HG02763 (cell line): ENCODE results near the gene BTBD9.

Experiments
- ATAC-seq: cut with Tn5 transposase; IDR thresholded peaks from one replicate; pipeline ENCODE4 v1.9.1; 2021; ENCODE audit warnings: mild to moderate bottlenecking, moderate library complexity; ENCODE audit not compliant: unreplicated experiment

Gene BTBD9

DNA sequence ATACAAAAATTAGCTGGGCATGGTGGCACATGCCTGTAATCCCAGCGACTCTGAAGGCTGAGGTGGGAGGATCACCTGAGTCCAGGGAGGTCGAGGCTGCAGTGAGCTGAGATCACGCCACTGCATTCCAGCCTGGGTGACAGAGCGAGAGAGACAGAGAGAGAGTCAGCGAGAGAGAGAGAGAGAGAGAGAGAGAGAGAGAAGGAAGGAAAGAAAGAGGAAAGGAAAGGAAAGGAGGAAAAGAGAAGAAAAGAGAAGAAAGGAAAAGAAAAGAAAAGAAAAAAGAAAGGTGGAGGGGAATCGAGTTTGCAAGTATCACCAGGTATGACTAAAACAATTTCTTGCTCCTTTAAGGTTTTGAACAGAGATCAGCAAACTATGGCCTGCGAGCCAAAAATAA is 152.3 kb downstream of the BTBD9 start:
- no peak for ATAC-seq

DNA sequence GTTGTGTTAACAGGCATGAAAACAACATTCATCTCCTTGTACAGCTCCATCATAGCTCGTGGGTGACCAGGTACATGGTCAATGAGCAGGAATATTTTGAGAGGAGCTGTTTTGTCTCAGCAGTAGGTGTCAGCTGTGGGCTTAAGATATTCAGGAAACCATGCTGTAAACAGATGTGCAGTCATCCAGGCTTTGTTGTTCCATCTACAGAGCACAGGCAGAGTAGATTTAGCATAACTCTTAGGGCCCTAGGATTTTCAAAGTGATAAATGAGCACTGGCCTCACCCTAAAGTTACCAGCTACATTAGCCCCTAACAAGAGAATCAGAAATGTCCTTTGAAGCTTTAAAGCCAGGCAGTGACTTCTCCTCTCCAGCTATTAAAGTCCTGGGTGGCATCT is 154.2 kb downstream of the BTBD9 start:
- no peak for ATAC-seq

DNA sequence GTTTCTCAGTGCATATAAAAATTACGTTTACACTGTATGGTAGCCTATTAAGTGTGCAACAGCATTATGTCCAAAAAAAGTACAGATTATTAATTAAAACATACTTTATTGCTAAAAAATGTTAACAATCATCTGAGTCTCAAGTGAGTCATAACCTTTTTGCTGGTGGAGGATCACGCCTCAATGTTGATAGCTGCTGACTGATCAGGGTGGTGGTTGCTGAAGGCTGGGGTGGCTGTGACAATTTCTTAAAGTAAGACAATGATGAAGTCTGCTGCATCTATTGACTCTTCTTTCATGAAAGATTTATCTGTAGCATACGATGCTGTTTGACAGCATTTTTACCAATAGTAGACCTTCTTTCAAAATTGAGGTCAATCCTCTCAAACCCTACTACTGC is 155.1 kb downstream of the BTBD9 start:
- no peak for ATAC-seq

DNA sequence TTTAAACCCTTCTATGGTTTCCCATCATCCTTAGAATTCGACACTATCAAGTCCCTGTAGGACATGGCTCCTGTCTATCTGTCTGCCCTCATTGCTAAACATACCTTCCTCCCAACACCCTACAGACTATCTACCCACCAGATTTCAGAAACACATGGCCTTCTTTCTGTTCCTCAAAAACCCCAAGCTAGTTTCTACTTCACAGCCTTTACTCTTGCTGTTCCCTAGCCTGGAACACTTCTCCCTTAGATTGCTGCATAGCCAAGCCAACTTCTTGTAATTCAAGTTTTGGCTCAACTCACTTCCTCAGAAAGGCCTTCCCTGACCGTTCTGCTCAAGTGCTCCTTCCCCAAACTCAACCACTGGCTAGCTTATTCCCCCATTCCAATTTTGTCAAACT is 156.2 kb downstream of the BTBD9 start:
- ATAC-seq: peak; percentile 66

DNA sequence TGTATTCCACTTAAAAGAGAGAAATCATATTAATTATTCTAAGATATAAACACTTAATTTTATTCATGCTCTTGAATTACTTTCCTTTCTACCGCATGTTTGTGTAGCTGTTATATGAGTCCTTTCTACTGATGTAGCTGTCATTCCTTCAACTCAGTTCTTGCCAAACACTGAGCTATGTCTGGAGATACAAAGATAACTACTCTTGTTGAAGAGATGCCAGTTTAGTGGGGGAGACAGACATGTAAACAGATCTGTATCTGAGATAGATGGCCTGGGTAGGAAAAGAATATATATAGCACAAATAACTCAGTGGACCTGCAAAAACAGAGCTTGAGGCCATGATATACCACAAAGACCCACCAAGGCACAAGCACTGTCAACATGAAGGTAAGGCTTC is 157.3 kb downstream of the BTBD9 start:
- ATAC-seq: no peak

DNA sequence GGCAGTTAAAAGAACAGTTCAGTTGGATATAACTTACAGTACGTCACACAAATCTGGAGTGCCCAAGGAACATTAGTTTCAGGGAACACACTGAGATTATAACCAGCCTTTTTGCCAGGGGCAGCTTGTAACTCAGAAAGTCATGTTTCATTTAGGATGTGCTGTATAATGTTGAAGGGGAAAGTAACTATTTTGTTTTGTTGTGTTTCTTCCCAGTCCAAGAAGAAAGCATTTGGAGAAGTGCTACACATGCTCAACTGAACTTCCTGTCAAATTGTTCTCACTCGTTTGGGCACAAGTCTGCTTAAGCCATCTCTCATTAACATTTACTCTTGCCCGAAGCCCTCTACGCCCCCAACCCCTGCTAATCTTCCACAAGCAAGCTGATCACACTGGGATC is 157.9 kb downstream of the BTBD9 start:
- no peak for ATAC-seq

DNA sequence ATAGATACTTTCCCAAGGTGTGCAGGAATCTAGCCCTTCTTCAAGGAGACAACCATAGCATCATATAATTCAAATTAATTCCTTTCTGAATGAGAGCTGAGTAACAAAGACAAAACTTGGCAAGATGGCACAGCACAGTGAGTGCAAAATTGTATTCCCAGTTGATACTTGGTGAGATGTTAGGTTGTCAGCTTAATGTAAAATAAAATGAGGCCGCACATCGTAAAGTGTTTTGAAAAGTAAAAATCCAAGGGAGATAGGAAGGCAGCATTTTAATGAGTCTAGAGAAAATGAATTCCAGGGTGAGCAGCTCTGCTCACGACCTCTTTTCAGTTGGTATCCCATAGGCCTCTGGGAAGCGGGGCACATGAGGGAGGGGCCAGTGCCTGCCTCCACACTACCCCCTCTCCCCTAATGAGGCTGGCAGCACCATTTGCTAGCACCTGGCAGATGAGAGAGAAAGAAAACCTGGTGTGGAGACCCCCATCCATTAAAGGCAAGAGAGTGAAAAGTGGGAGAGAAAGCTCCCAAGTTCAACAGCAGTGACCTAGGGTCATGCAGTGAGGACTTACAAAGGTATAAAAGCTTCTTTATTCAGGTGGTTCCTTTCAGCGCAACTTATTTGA is 158.4 kb downstream of the BTBD9 start:
- ATAC-seq: no peak

DNA sequence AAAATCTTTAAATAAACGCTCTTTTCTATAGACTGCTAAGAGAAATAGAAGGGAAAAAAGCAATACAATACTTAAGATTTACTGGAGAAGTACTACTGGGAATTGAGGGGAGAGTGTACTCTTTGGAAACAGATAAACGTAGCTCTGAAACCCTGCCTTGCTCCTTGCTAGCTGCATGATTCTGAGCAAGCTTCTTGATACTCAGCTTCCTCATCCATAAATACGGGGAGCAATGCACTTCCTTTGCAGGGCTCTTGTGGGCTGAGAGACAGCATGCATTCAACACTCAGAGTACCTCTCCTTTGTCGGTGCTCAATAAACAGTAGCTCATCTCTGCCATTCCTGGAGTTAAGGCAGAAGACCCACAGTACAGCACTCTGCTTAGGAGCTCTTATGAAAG is 159.7 kb downstream of the BTBD9 start:
- ATAC-seq: no peak

DNA sequence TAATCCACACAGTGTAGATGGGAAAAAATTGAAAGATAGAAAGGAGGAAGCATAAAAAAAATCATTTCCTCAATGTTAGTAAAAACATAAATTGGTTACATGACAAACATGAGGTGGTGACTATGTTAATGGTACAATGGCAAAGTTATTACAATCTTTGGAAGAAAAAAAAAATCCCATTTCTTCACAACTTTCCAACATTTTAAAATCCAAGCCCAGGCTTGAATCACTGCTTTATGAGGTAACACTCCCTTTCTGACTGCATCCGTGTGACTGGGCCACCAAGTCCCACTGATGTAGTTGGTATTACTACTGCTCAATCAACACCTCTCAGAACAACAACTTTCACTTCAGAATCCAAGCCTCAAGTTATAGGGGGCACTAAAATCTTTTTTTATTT is 160.4 kb downstream of the BTBD9 start:
- ATAC-seq: no peak

DNA sequence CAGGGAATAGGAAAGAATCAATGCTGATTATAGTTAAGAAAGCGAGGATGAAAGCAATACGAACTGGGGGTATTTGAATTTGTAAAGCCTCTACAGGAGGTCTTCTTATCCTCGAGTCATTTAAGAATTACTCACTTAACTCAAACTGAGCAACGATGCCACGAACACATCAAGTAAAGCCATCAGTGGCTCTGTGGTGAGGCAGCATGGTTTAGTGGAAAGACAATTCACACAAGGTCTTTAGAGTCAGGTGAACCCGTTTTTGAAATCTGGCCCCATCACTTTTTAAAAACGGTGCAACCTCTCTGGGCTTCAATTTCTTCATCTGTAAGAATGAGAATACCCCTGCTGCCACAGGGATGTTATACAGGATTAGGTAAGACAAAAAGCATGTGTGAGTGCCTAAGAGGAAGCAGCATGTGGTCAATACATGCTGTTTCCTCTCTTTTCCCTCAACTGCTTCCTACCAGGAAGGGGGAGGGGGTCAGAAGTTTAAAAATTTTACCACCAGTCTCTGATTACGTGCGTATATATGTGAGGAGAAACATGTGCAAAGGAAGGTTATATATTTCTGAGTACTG is 162.0 kb downstream of the BTBD9 start:
- no peak for ATAC-seq

DNA sequence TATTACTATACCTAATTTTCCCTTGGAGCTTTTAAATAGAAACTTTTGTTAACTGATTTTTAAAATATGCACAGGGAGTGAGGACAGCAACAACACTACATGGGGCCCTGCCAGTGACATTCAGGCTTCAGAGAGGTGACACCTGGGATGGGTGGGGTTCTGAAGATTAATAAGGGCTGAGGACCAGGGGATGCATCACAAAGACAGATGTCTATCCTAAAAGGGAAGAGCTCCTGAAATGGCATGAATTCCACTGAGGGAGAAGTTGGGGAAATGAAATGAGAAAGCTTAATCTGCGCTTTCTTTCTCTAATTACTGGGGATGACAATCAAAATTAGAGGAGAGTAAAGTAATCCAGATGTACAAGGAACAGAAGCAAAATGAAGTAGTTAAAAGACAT is 162.8 kb downstream of the BTBD9 start:
- no peak for ATAC-seq

DNA sequence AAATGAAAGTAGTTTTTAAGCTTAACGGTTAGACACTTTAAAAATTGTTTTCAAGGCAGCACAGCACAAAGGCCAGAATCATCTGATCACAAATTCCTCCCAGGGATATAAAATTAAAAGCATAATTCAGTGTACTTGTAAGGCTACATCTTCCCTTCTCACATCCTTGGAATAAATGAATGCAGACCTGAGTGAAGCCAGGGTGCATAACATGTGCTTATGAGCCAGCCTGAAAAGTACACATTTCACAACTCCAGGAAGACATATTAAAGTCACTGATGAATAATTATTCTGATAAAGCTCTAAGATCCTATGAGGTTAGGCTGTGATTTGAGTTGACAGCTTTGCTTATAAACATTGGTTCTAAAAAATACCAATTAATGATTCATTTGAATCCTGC is 163.6 kb downstream of the BTBD9 start:
- no peak for ATAC-seq

DNA sequence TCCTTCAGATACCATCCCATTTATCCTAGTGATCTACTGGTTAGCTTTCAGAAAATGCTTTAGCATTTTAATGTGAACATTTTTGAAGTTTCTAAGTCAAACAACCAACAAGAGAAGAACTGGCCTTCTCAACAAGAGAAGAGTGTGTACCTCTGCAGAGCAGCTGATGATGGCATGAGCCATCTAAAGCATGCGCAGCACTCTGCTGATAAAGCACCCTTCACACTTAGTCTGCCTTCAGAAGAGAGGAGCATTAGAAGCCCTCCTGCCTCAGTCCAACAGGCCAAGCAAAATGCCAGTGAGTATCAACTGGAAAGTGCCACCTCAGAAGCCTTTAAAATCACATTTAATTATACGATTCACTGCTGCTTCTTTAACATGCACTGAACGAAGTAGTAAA is 169.2 kb downstream of the BTBD9 start:
- no peak for ATAC-seq

DNA sequence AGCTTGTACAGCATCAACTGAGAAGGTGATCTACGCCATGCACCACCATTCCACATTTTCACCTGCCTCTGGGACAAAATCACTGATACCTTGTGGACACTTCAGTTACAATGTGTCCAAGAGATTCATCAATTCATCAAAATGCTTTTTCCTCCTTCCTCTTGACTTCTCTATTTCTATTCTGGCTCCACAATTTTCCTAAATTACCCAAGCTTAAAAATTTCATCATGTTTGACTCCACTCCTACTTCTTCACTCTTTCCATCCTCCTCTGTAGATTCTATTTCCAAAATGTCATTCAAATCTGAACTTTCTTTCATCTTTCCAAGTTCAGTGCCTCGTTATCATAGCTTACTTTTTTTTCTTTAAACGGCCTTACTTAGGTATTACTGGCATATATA is 172.2 kb downstream of the BTBD9 start:
- ATAC-seq: no peak

DNA sequence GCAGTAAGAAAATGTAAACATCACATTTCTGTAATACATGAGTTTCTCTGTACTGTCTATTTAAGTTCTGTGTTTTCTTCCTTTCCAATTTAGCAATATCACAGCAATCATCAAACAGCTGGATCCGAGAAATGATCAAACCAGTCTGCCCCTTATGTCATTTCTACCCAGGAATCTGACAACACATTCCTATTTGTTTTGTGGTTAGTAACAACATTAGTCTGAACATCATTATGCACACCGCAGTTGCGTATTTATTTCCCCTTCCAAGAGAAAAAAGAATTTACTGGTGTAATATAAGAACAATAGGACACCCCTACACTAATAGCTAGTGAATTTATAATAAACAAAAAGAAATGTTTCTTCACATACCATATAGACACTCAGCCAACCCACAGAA is 179.5 kb downstream of the BTBD9 start:
- no peak for ATAC-seq

DNA sequence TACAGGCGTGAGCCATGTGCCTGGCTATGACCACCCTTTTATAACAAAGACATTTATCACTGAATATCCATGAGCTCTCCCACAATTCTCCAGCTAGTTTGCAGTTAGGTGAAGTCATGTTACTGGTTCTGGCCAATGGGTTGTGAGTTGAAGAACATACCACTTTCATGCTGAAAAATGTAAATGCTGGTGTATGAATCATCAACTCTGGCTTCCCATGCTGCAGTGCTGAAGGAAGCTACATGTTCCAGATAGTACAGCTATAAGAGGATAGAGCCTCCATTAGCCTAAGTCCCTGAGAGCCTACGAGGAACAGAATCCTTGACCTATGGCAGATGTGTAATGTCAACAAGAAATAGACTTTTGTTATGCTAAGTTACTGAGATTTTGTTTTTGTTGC is 180.4 kb downstream of the BTBD9 start:
- no peak for ATAC-seq

DNA sequence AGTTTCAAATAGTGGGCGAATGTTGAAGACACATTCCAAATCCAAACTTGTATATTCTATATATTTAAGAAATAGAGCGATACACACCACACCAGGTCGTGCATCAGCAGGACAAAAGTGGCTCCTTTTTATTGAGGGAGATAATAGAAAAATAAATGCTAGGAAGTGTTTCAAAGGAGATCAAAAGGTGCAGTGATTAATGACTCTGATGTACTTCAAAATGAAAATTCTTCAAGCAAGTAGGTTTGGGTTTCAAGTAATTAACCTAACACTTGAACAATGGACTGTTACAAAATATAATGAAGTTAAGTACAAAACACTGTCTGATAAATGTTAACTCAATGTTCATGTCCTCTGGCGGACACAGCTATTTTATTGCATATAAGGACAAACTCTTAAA is 185.9 kb downstream of the BTBD9 start:
- ATAC-seq: no peak

DNA sequence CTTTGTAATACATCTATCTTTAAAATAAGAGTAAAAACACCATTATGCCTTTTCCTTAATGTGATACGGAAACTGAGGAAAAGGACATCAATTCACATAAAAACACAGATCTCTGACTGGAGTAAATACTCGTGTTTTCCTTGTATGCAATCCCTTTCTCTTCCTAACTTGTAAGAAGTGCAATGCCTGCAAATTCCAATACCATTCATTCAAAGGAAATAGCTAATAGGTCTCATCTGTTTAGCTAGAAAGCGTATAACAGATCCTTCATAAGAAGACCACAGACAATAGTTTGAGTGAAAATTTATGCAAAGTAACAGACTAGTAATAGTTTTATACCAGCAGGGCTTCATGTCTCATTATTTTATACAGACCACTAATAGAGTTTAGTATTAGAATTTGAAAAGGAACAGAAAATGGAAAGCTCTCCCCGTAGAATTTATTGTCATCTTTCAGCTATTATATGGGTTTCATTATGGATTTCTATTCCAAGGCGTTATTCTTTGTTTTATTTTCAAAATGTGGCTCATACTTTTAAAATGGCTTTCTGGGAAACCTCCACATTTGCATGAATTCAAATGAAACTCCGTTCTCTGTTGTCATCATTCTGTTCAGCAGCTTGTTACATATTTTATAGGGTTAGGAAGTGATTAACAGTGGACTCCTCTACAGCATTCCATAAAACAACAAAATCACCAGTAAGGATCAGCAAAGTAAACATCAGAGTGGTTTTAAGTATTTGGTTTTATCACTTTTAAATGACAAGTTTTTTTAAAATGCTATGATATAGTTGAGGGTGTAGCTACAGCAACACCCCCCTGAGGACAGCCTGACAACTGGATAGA is 186.7 kb downstream of the BTBD9 start:
- ATAC-seq: no peak

DNA sequence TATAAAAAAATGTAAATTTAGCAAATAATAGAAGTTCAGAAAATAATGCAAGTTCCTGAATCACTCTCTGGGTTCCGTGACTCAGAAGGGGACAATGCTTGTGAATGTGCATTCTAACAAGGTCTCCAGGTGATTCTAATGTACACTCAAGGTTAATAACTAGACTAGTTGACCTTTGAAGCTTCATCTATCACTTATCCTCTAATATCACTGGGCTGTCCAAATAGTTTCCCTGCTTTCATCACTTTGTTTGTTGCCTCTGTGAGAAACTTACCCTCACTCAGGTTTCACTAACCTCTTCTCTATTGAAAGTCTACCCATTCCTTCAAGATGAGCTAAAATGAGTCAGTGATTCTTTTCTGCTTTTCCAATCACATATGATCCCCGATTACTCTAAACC is 189.0 kb downstream of the BTBD9 start:
- ATAC-seq: no peak

DNA sequence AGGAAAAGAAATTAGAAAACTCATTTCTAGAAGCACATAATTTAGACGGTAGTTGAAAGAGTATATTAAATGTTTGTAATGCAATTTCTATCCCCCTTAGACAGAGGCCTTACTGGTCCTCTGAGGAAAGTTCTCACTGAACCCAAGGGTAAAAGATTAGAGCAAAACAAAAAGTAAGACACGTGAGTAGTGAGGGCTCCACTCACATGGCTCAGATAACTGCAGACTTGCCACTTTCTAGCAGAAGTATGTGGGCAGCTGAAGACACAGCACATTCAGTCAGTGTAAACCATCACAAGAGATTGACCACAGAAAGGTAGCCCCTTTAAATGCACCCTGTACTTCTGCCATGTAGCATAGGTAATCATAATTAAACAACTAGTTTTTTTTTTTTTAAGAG is 193.8 kb downstream of the BTBD9 start:
- no peak for ATAC-seq

DNA sequence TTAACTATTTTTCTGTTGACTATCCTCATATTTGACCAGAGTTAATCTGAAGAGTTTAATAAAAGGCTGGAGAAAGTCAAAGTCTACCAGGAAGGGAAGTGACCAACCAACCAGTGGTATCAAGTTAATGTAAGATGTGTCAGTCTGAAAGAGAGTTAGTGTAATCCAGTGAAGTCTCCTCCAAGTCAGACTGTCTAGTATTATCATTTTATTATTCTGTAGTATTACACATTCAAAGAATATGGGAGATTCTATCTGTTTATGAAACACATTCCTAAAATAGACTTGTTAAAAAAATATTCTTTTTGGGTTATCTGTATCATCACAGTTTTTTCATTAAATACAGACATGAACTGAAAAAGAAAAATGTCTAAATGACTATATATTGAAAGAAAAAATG is 194.4 kb downstream of the BTBD9 start:
- no peak for ATAC-seq

DNA sequence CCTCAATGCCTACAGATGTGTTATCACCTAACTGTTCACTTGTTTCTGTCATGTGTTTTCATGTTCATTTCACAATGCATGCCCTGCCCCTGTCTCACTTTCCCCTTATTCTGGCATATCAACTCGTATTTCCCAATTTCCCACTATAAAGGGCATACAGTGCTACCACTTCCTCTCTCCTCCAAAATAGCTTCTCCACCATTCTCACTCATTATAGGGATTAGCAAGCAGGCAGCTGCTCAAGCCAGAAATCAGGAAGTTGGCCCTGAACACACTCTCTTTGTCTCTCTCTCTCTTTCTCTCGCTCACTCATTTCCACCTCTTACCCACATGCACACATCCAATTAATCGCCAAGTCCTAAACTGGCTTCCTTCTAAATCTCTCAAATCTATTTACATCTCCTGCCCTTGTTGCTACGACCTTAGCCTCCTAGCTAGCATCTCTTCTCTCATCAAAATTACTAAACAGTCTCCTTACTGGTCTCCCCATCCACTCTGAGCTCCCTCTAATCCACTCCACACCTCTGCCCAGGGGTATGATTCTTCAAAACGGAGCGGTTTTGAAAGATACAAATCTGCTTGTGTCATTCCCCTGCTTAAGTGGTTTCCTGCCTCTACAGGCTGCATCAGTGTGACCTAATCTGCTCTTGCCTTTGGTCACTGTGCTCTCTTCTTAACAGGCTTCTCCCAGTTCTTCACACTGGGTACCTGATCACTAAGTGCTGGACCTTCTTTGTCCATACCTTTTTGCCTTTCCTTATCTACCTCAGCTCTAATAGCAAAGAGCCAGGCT is 196.2 kb downstream of the BTBD9 start:
- no peak for ATAC-seq
